Activated CD4-positive, CD25-positive, alpha-beta regulatory T cell treated with anti-CD3 and anti-CD28 coated beads, Interleukin-2, amount 50 U/mL, for 16 hours (primary cell): ENCODE measurements around the gene LCE1A.

Experiments
- DNase-seq: peaks from one replicate; pipeline ENCODE4 v3.0.0-alpha.2; 2020; ENCODE audit warnings: low read depth, low spot score

The LCE1A gene, protein sequence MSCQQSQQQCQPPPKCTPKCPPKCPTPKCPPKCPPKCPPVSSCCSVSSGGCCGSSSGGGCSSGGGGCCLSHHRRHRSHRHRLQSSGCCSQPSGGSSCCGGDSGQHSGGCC

DNA sequence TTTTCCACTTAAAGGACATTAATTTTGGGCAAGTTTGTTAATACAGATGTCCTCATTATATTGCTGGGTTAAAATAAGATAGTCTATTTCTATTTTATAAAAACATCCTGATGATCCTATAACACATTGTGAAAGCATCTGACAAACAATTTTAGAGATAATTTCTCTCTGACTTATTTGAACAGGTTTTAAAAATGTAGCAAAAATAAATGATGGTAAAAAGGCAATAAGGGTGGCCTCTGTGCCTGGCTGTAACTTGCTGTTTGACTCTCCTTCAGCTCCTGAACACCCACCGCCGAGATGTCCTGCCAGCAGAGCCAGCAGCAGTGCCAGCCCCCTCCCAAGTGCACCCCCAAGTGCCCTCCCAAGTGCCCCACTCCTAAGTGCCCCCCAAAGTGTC lies at the start of gene LCE1A:
Gene LCE1A (plus strand): TSS at position 301 of the 400 bp plus-strand sequence. CDS start 0 bp downstream, at position 301.
- no peak for DNase-seq

DNA sequence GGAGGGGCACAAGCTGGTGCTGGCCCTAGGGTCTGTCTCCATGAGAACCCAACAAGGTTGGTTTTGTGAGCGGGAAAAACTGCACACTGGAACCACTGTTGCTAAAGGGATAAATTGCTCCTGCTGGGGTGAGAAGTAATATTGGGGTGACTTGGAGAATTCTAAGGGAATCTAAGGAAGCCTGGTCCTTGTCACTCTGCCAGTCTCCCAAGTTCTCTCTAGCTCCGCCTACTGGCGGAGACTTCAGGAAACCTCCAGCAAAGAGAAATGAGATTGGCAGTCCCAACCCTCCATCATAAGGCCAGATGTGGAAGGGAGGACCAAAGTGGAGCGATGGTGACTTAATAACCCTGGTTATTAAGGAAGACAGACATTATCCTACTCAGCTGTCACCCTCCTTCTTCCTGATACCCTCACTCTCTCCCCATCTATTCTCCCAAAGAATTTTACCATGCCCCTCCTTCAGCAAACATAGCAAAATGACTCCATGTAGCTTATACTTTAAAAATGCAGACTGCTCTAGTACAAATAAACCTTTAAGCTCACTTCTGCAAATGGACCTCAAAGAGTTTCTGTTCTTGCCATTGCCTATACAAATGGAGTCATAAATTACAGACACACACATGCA lies 49.6 kb upstream of the LCE1A start:
- no peak for DNase-seq

DNA sequence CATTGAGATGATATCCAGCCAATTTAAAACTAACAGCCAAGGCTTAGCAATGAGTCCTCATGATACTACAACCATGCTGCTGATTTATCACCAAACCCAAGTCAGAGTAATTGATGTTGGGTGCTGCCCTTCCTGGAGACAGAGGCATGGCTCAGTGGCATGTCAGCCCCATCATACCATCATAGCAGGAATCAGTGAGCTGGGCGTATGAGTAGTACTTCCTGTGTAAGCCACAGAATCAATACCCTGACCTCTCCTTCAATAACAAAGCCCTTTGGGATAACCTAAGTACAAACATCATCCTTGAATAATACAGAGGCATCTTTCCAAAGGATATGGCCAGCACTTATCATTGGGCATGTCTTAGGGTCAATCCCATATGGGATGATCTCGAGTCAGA lies 44.2 kb upstream of the LCE1A start:
- no peak for DNase-seq

DNA sequence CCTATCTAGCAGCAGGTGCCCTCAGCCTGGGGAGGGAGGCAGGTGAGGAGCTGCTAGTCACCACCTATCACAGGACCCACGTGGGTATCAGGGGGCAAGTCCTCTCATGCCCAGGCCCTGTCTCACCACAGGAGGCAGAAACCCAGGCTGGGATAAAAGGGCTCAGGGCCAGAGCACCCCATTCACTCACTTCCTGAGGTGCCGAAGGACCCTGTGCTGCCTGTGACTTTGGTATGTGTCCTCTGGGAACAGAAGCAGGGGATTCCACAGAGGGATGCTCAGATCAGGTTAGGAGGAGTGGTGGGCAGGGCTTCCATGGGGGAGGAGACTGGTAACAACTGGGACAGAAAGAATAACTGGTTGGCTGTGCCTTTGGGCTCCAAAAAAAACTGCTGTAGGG lies 41.2 kb upstream of the LCE1A start, which contains the start of gene LCE1E:
Gene LCE1E (plus strand): TSS at position 181 of the 400 bp plus-strand sequence. CDS start 1,043 bp downstream, outside the sequence.
- DNase-seq = no peak

DNA sequence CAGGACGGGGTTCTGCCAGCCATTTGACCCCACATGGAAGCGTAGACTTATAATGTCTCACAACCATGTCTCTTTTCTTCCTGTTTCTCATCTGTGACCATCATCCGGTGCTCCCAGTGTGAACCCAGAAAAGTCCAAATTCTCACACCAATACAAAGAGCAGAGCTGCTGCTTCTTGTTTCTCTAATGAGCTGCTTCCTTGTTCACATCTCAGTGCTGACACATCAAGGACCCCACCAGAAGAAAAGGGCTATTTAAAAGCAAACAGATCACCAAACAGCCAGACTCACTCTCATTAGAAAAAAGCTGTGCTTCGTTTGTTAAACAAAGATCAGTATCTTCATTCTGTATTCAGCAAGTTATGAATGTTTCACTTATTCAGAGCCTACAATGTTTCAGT lies 31.6 kb upstream of the LCE1A start:
- DNase-seq = no peak

DNA sequence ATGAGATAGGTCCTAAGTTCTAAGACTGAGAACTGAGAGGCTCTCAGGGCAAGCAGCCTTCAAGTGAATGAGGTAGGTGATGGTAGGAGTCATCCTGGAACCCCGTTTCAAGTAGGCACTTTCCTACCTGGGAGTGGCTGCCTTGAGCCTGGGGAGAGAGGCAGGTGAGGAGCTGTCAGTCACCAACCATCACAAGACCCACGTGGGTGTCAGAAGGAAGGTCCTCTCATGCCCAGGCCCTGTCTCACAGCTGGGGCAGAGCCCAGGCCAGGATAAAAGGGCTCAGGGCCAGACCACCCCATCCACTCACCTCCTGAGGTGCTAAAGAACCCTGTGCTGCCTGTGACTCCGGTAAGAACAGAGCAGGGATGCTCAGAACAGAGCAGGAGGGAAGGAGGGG lies 30.9 kb upstream of the LCE1A start, which contains the start of gene LCE1D:
Gene LCE1D (plus strand): TSS at position 301 of the 400 bp plus-strand sequence. CDS start 1,074 bp downstream, outside the sequence.
- no peak for DNase-seq

DNA sequence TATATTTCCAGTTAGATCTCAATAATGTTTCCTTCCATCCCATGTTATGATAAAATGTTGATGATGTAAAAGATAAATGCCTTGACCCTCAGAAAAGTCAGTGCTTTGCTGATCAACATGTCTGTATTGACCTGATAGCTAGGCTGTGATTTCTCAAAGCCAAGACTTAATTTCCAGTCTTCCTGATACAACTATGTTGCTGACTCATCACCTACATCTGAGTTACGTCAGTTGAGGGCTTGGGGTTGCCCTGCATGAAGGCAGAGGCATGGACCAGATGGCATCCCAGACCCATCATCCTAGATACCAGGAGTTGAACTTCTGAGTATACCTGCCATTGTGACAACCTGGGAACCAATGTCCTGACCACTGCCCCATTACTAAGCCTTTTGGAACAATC lies 25.9 kb upstream of the LCE1A start:
- DNase-seq = no peak

DNA sequence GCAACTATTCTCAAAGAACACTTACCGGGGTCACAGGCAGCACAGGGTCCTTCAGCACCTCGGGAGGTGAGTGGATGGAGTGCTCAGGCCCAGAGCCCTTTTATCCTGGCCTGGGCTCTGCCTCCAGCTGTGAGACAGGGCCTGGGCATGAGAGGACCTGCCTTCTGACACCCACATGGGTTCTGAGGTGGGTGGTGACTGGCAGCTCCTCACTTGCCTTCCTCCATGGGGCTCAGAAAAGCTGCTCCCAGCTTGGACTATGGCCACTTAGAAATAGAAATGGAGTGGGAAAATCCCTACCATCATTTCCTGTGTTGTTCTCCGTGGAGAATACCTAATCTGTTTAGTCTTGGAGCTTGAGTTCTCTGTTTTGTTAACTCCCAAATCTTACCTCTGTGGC lies 20.7 kb upstream of the LCE1A start, which contains the start of gene LCE1C:
Gene LCE1C (minus strand): TSS at position 76 of the 400 bp plus-strand sequence. CDS start 1,173 bp downstream, outside the sequence.
- DNase-seq = no peak

DNA sequence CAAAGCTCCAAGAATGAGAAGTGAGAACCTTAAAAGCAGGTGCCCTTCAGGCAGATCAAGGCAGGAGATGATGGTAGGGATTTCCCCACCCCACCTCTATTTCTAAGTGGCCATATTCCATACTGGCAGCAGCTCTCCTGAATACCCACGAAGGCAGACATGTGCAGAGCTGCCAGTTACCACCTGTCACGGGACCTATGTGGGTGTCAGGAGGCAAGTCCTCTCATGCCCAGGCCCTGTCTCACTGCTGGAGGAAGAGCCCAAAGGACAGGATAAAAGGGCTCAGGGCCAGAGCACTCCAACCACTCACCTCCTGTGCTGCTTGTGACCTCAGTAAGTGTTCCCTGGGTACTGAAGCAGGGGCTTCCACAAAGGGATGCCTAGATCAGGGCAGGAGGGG lies 16.2 kb upstream of the LCE1A start:
- no peak for DNase-seq

DNA sequence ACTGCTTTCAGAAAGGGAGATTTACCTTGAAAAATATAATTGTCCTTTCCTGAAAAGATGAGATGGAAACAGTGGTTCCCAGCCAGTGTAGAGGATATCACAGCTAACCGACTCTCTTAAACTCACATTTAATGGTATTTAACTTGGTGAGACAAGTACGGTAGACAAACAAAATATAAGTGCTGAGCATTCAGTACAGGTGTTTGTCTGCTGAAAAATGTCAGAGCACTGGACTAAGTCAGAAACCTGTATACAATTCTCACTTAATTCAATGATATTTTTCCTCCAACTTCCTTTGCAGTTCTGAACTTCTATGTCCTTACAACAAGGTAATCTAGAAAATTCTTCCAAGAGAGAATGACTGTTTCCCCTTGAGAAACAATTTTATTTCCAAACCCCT lies 15.6 kb upstream of the LCE1A start, which contains the start of gene LCE1B:
Gene LCE1B (plus strand): TSS at position 301 of the 400 bp plus-strand sequence. CDS start 476 bp downstream, outside the sequence.
- DNase-seq = no peak

DNA sequence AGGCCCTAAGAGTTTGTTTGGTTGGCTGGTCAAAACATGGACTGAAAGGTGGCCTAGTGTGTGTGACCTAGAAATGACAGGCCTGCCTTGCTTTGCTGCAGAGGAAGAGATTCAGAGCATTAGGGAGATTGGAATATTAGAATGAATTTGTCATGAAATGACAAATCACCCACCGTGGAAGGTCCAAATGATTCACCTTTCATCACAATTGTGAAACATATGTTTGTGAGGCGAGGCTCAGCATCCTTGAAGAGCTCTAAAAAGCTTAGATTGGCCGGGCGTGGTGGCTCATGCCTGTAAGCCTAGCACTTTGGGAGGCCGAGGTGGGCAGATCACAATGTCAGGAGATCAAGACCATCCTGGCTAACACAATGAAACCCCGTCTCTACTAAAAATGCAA lies 10.0 kb upstream of the LCE1A start:
- no peak for DNase-seq

DNA sequence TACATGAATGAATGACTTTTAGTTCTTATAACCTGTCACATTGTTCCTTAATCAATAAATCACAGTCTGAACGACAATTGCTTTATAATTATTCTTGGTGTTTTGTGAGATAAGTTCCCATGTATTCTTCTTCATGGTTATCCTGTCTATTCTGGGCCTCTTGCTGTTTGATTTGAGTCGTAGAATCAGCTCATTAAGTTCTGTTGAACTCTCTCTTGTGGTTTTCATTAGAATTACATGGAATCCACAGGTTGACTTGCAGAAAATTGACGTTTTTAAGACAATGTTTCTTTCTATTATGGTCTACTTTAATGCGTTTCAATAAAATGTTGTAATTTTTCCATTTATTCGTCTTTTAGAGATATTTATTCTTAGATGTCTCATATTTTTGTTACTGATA lies 4.0 kb upstream of the LCE1A start:
- no peak for DNase-seq

DNA sequence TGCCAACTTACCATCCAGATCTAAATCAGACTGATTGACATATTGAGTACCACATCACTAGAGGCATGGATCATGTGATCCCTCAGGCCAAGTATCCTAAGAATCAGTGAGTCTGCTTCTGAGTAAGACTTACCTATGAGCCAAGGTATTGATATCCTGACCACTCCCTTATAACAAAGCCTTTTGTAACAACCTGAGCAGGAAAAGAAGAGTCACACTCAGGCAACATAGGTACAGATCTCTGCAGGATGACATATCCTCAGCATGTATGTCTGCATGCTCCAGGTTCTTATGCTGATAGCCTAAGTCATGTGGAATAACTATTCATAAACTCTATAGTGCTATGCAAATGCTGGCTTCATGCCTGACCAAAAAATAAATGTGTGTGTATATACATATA lies 2.3 kb upstream of the LCE1A start:
- no peak for DNase-seq

DNA sequence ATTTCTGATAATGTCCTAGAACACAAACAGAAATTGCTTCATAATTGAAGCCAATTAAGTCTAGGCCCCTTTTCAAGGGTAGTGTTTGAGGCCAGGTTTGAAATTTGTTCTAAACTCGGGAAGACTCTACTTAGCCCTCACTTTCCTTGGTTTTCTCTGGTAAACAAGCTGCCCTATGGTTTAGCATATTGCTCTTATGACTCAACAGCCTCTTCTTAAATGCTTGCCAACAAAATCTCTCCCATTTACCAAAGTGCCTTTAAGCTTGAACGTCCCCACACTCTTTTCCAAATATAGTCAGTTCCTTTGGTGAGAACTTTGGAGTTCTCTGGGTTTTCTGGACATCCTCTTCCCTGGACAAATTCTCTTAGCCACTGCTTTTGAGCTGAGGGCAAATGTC lies 9.6 kb downstream of the LCE1A start:
- DNase-seq = no peak

DNA sequence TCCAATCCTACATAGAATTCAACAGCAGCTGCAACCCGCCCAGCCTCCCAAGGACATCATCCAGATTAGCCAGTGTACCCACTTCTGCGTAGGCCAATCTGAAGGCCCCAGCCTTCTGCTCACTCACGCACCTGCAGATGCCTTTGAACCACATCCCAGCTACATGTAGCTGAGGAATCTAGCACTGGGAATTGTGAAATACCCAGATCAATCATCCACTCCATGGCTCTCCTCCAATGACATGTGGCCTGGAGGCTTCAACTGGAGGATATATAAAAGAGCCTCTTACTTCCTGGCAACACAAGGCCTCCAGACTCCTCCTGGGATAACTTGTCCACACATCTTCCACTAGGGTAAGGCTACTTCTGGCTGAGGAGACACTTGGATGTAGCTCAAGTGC lies 15.3 kb downstream of the LCE1A start, which contains the start of gene LCE6A:
Gene LCE6A (plus strand): TSS at position 301 of the 400 bp plus-strand sequence. CDS start 665 bp downstream, outside the sequence.
- no peak for DNase-seq

DNA sequence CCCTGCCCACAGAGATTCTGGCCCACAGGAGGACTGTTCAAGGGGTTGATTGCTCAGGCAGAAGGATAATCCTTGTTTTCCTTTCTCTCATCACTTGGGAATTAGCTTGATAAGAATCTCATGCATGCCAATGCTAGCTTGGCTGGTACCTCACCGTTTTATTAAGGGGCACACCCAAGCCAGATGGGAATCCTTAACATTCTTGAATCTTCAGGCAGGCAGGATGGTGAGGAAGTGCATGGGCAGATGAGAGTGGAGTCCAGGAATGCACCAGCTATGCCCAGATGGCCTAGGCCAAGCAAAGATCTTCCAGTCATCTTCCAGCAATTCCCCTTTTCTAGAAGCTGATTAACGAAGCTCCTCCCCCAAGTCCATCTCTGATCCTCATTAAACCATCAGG lies 28.4 kb downstream of the LCE1A start:
- DNase-seq = no peak

DNA sequence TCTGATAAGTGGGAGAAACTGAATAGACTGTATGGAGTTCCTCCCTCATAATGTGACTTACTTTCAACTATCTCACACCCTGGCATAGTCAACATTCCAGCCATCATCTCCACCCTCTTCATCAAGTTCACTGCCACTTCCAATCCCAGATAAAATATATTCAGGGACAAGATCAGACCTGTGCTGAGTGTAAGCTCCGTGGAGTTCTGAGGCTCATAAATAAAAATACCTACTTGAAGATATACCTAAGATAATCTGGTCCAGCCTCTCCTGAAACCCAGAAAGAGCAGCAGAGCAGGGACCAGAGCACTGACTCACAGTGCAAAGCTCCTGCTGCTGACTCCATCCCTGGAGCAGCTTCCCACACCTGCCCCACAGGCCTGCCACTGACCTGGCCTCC lies 30.8 kb downstream of the LCE1A start:
- DNase-seq = no peak

DNA sequence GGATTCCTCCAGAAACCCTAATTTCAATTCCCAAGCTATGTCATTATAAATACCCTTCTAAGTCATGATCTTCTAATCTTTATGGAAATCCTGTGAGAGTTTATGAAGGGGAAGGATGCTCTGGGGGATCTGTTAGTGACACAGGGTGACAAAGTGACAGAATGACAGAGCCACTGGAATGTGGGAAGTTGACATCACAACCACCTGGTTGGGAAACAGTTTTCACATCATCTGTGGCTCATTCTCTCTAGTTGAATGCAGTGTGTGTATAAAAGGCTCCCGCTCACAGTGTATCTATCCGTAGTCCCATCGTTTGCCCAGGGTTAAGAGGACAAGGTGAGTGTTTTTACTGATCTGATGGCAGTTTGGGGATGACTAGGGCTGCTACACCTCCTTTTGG lies 32.4 kb downstream of the LCE1A start, which contains the start of gene LCE7A:
Gene LCE7A (plus strand): TSS at position 301 of the 400 bp plus-strand sequence. CDS start 702 bp downstream, outside the sequence.
- DNase-seq = no peak

DNA sequence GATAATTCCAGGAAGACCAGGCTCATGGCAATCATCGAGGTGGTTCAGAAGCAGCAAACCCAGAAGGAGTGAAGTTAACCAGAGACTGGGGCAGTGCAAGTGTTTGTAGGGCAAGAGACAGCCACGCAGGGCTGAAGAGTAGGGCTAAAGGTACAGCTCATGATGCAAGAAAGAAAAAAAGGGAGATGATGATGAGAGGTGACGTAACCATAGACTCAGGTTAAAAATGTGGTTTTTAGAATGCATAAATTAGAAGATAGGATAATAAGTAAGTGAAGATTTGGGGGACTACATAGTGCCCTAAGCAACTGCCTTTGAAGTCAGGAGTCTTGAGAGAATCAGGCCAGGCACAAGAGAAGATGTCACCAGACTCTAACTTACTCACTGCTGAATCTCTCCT lies 32.9 kb downstream of the LCE1A start:
- no peak for DNase-seq

DNA sequence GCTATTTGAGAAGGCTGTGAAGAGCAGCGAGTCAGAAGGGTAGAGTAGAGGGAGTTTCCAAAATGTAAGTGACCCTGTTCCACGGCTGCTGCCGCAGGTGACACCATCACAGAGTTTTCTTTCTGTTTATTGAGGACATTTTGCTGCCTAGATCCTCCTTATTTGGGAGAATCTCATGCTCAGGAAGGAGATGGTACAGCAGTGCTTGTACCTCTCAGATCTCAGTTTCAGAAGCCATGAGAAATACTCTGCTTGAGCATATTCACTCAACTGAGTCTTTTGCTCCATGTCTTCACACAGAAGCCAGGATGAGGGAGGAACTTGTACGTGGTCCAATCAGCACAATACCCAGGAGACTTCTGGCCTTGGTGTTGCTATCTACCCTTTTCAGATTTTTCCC lies 34.1 kb downstream of the LCE1A start:
- DNase-seq = no peak

DNA sequence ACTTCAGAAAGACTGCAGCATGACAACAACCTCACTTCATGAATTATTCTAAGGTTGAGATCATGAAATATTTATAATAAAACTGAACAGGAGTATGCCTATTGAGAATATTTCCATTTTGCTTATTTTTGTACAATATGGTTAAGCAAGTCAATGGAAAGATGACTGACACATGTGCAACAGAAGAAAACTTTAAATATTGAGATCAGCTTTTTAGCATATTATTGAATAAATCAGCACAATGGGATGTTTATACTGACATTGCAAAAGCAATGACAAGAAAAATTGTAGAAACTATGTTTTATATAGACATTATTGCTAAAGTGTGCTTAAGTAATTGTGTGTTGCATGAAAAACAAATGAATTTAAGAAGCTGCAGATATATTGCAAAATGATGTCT lies 37.2 kb downstream of the LCE1A start:
- DNase-seq = no peak

DNA sequence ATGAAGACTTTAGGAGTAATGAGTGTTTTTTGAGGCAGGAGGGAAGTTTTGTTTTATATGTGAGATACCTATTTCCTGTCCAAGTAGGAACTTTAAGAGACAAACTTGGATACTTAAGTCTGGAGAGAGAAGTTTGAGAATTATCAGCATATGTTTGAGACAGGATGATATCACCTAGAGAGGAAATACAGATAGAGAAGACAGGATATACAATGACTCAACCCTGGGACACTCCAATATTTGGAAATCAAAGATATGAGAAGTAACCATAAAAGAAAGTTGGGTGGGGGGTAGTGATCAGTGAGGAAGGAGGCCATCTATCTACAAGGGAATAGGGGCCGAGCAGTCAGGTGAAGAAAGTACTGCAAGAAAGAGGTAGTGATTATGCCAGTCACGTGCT lies 39.0 kb downstream of the LCE1A start:
- DNase-seq = no peak

DNA sequence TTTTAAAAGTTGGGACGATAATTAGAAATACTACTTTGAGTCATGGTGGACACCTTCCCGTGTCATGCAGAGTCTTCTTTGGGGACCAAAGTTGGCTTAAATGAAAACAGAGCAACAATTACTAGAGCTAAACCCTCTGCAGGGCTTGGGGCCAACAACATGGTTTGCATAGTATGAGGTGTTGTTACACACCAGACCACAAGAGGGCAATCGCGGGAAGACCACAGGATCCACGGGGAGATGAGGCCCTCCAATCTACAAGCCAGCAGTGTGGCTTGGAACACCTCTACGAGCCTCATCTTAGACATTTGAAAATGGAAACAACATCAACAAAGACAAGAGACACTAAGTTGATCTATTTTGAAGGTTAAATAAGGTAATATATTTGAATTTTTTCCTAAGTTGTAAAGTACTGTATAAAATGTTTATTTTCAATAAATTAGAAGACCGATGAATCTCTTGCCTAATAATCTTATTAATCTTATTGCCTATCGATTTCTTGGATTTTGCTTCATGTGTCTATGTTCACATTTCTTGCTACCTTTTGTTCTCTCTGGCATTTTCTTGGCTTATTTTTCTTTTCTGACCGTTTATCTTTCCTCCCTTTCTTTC lies 42.6 kb downstream of the LCE1A start:
- peak; percentile 26 for DNase-seq
